HFFc6 (cell line): Measurements from ENCODE around the gene TUBB4B. TPM values are rescaled to one million over a fixed set of nuclear protein-coding genes. Genes with fewer than 3 reads are reported as not detected.

Experiments used
- DNase-seq: peaks from one replicate; pipeline ENCODE4 v3.0.0-alpha.2; 2018
- H3K27ac Mint-ChIP-seq: 2 replicates; pipeline ENCODE4 v1.8.0; 2020; ENCODE audit warnings: mild to moderate bottlenecking, mixed read lengths
- H3K27me3 Mint-ChIP-seq: 2 replicates; pipeline ENCODE4 v1.8.0; 2021; ENCODE audit warnings: mild to moderate bottlenecking, moderate library complexity, mixed read lengths; ENCODE audit not compliant: insufficient read depth
- H3K36me3 Mint-ChIP-seq: 2 replicates; pipeline ENCODE4 v1.8.0; 2021; ENCODE audit warnings: low read depth, mixed read lengths
- H3K4me1 Mint-ChIP-seq: 2 replicates; pipeline ENCODE4 v1.8.0; 2020; ENCODE audit warnings: low read depth, mixed read lengths
- H3K4me3 Mint-ChIP-seq: 2 replicates; pipeline ENCODE4 v1.8.0; 2020; ENCODE audit warnings: mild to moderate bottlenecking, moderate library complexity, mixed read lengths
- H3K9me3 Mint-ChIP-seq: 2 replicates; pipeline ENCODE4 v1.8.0; 2020; ENCODE audit warnings: mild to moderate bottlenecking, mixed read lengths
- CTCF ChIP-seq: fragments of 200-600 bp; sonication (generic); IDR thresholded peaks from 2 replicates; pipeline ENCODE4 v1.5.0; 2021; ENCODE audit warnings: antibody characterized with exemption, mild to moderate bottlenecking
- total RNA-seq, 6 experiments: library from RNA; stranded (reverse); fragmentation: NEBNext Ultra II Directional; extraction: Animal tissue kit (Norgen Biotek cat#: 25700); gene quantifications; 2 replicates in 1 of 6; 3 replicates in 5 of 6; pipeline ENCODE4 v1.2.3, GENCODE V29; 2021

Gene TUBB4B
- total RNA-seq, 6 experiments from 2014 or later, result 415 to 760 (median 681) TPM

- no peaks in the 10 kb centered on the region for H3K9me3 Mint-ChIP-seq
- no peak for DNase-seq
- peaks cover 21% of the 10 kb centered on the region for H3K4me1 Mint-ChIP-seq
- no peaks in the 10 kb centered on the region for H3K36me3 Mint-ChIP-seq
- peaks cover 3% of the 10 kb centered on the region for H3K27me3 Mint-ChIP-seq
- peak overlapping the region; percentile 48; the same call in 1 of the 2 replicates for H3K27ac Mint-ChIP-seq
- peak overlapping the region; percentile 87 for H3K4me3 Mint-ChIP-seq
- peak; percentile 34; the same call in 1 of the 2 replicates for TF ChIP-seq CTCF
Observed at GRCh38 chr9:137199411-137200121, 41.5 kb upstream of the TUBB4B start.

GRCh38 chr9:137200311-137201204 lies 40.5 kb upstream of the TUBB4B start, which contains the start of gene TPRN:
TPRN (minus strand) TSS chr9:137200741; CDS start chr9:137200711, 30 bp downstream.
- TF ChIP-seq CTCF, result no peak
- H3K27ac Mint-ChIP-seq, result peak within 1 kb of the TSS; percentile 48; the same call in 1 of the 2 replicates
- H3K27me3 Mint-ChIP-seq, result peaks cover 3% of the 10 kb centered on the region
- DNase-seq, result peak; percentile 97
- no peaks in the 10 kb centered on the region for H3K36me3 Mint-ChIP-seq
- H3K4me3 Mint-ChIP-seq, result peak within 1 kb of the TSS; percentile 87
- H3K4me1 Mint-ChIP-seq, result peaks cover 22% of the 10 kb centered on the region
- no peaks in the 10 kb centered on the region for H3K9me3 Mint-ChIP-seq

- Mint-ChIP-seq H3K9me3 (no peaks in the 10 kb centered on the region), H3K4me1 (peaks cover 28% of the 10 kb centered on the region), H3K36me3 (peaks cover under 1% of the 10 kb centered on the region; the same call in 1 of the 2 replicates), H3K4me3 (peak overlapping the region; percentile 85), H3K27ac (peak overlapping the region; percentile 17; the same call in 1 of the 2 replicates), H3K27me3 (peaks cover 3% of the 10 kb centered on the region)
- no peak for TF ChIP-seq CTCF
- DNase-seq, result no peak
Observed at GRCh38 chr9:137201205-137201868, 39.8 kb upstream of the TUBB4B start.

GRCh38 chr9:137202966-137203365 lies 38.1 kb upstream of the TUBB4B start:
- Mint-ChIP-seq H3K4me1 (peaks cover 42% of the 10 kb centered on the region), H3K36me3 (peaks cover 14% of the 10 kb centered on the region)

More at GRCh38 chr9:137202966-137203365, 38.1 kb upstream of the TUBB4B start:
- Mint-ChIP-seq H3K9me3 (no peaks in the 10 kb centered on the region), H3K27me3 (peaks cover 1% of the 10 kb centered on the region), H3K4me3 (no peak overlapping the region), H3K27ac (no peak overlapping the region)
- TF ChIP-seq CTCF, result no peak
- no peak for DNase-seq
